Measurements from ENCODE around the gene FAM135A. TPM values are rescaled to one million over a fixed set of nuclear protein-coding genes. Genes with fewer than 3 reads are reported as not detected.

Gene FAM135A
- total RNA-seq, 1 experiment from 2014 or later: 11.2 TPM

DNA sequence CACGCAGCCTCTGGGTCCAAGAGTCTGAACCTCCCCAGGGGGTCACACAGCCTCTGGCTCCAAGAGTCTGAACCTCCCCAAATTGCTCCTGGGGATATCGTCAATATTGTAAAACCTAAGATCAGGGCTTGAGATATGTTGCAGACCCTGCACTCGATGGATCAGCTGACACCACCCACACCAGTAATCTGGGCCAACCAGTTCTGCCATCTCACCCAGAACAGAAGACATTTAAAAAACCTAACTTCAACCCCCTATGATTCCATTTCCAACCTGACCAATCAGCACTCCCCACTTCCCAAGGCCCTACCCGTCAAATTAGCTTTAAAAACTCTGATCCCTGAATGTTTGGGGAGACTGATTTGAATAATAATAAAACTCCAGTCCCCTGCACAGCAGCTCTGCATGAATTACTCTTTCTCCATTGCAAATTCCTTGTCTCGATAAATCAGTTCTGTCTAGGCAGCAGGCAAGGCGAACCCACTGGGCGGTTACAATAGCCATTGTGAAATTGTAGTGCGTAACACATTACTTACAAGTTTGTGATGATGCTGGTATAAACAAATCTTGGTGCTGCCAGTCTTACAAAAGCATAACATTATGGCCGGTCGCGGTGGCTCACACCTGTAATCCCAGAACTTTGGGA is 32.4 kb upstream of the FAM135A start:
- ChIA-PET CTCF (no interaction called here), POLR2A (ENCODE audit: low non-redundant PET) (no interaction called here)
- intact Hi-C loops (cut with micrococcal nuclease; ENCODE audit: unreplicated experiment): no loop called here
- BruUV-seq (replicated peaks): no TSS peak
- Histone ChIP-seq H3K36me3 (ENCODE audit: insufficient read depth, low read length, poor library complexity, severe bottlenecking) (no peaks in the 10 kb centered on the region), H3K27ac (ENCODE audit: low read depth, low read length, poor library complexity, severe bottlenecking) (no peak overlapping the region), H3K4me3 (ENCODE audit: low read depth, low read length, poor library complexity, severe bottlenecking) (no peak overlapping the region), H3K4me1 (ENCODE audit: insufficient read depth, low read length, poor library complexity, severe bottlenecking) (no peaks in the 10 kb centered on the region), H3K27me3 (replicated peaks; ENCODE audit: insufficient read depth, low read depth, low read length, poor library complexity) (no peaks in the 10 kb centered on the region), H3K9me3 (ENCODE audit: low read depth, low read length, poor library complexity, severe bottlenecking) (no peaks in the 10 kb centered on the region)
- no peak for DNase-seq (ENCODE audit: low spot score)
- TF ChIP-seq, protein P1, sequence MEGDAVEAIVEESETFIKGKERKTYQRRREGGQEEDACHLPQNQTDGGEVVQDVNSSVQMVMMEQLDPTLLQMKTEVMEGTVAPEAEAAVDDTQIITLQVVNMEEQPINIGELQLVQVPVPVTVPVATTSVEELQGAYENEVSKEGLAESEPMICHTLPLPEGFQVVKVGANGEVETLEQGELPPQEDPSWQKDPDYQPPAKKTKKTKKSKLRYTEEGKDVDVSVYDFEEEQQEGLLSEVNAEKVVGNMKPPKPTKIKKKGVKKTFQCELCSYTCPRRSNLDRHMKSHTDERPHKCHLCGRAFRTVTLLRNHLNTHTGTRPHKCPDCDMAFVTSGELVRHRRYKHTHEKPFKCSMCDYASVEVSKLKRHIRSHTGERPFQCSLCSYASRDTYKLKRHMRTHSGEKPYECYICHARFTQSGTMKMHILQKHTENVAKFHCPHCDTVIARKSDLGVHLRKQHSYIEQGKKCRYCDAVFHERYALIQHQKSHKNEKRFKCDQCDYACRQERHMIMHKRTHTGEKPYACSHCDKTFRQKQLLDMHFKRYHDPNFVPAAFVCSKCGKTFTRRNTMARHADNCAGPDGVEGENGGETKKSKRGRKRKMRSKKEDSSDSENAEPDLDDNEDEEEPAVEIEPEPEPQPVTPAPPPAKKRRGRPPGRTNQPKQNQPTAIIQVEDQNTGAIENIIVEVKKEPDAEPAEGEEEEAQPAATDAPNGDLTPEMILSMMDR (conservative IDR thresholded peaks at IDR 0.05; ENCODE audit: low read depth, low read length): no peak
- TF ChIP-seq EZH2 (IDR thresholded peaks at IDR 0.05; ENCODE audit: borderline replicate concordance, low read depth, low read length, poor library complexity, severe bottlenecking): no peak

DNA sequence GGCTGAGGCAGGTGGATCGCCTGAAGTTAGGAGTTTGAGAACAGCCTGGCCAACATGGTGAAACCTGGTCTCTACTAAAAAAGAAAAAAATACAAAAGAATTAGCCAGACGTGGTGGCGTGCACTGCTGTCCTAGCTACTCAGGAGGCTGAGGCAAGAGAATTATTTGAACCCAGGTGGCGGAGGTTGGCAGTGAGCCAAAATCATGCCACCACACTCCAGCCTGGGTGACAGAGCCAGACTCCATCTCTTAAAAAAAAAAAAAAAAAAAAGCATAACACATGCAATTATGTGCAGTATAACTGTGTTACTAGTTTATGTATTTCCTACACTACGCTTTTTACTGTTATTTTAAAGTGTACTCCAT is 31.9 kb upstream of the FAM135A start:
- TF ChIP-seq, protein P1 (conservative IDR thresholded peaks at IDR 0.05; ENCODE audit: low read depth, low read length): no peak
- TF ChIP-seq EZH2 (IDR thresholded peaks at IDR 0.05; ENCODE audit: borderline replicate concordance, low read depth, low read length, poor library complexity, severe bottlenecking): no peak

GRCh38 chr6:70385901-70386300 is 27.4 kb upstream of the FAM135A start:
- no peaks in the 10 kb centered on the region for H3K36me3 ChIP-seq (ENCODE audit: insufficient read depth, low read length, poor library complexity, severe bottlenecking)
- no peaks in the 10 kb centered on the region for H3K27me3 ChIP-seq (replicated peaks; ENCODE audit: insufficient read depth, low read depth, low read length, poor library complexity)
- TF ChIP-seq, protein P1 (conservative IDR thresholded peaks at IDR 0.05; ENCODE audit: low read depth, low read length): no peak
- TF ChIP-seq EZH2 (IDR thresholded peaks at IDR 0.05; ENCODE audit: borderline replicate concordance, low read depth, low read length, poor library complexity, severe bottlenecking): no peak
- ChIA-PET POLR2A (ENCODE audit: low non-redundant PET) (no interaction called here), CTCF (no interaction called here)
- H3K4me3 ChIP-seq (ENCODE audit: low read depth, low read length, poor library complexity, severe bottlenecking): no peak overlapping the region
- DNase-seq (ENCODE audit: low spot score): no peak
- intact Hi-C loops (cut with micrococcal nuclease; ENCODE audit: unreplicated experiment): no loop called here
- no peaks in the 10 kb centered on the region for H3K4me1 ChIP-seq (ENCODE audit: insufficient read depth, low read length, poor library complexity, severe bottlenecking)
- no TSS peak for BruUV-seq (replicated peaks)
- H3K27ac ChIP-seq (ENCODE audit: low read depth, low read length, poor library complexity, severe bottlenecking): no peak overlapping the region
- no peaks in the 10 kb centered on the region for H3K9me3 ChIP-seq (ENCODE audit: low read depth, low read length, poor library complexity, severe bottlenecking)

More for the DNA sequence above, 31.9 kb upstream of the FAM135A start:
- ChIA-PET CTCF (no interaction called here), POLR2A (ENCODE audit: low non-redundant PET) (no interaction called here)
- H3K9me3 ChIP-seq (ENCODE audit: low read depth, low read length, poor library complexity, severe bottlenecking): no peaks in the 10 kb centered on the region
- no peaks in the 10 kb centered on the region for H3K36me3 ChIP-seq (ENCODE audit: insufficient read depth, low read length, poor library complexity, severe bottlenecking)
- no peaks in the 10 kb centered on the region for H3K4me1 ChIP-seq (ENCODE audit: insufficient read depth, low read length, poor library complexity, severe bottlenecking)
- intact Hi-C loops (cut with micrococcal nuclease; ENCODE audit: unreplicated experiment): no loop called here
- H3K27ac ChIP-seq (ENCODE audit: low read depth, low read length, poor library complexity, severe bottlenecking): no peak overlapping the region
- DNase-seq (ENCODE audit: low spot score): no peak
- no peaks in the 10 kb centered on the region for H3K27me3 ChIP-seq (replicated peaks; ENCODE audit: insufficient read depth, low read depth, low read length, poor library complexity)
- no TSS peak for BruUV-seq (replicated peaks)
- H3K4me3 ChIP-seq (ENCODE audit: low read depth, low read length, poor library complexity, severe bottlenecking): no peak overlapping the region
